ENCODE results near the gene UCHL3. TPM values are rescaled to one million over a fixed set of nuclear protein-coding genes. Genes with fewer than 3 reads are reported as not detected.

The UCHL3 gene
- 24.2 and 44.6 TPM in 2 replicates for total RNA-seq (ENCODE audit: low replicate concordance)

DNA sequence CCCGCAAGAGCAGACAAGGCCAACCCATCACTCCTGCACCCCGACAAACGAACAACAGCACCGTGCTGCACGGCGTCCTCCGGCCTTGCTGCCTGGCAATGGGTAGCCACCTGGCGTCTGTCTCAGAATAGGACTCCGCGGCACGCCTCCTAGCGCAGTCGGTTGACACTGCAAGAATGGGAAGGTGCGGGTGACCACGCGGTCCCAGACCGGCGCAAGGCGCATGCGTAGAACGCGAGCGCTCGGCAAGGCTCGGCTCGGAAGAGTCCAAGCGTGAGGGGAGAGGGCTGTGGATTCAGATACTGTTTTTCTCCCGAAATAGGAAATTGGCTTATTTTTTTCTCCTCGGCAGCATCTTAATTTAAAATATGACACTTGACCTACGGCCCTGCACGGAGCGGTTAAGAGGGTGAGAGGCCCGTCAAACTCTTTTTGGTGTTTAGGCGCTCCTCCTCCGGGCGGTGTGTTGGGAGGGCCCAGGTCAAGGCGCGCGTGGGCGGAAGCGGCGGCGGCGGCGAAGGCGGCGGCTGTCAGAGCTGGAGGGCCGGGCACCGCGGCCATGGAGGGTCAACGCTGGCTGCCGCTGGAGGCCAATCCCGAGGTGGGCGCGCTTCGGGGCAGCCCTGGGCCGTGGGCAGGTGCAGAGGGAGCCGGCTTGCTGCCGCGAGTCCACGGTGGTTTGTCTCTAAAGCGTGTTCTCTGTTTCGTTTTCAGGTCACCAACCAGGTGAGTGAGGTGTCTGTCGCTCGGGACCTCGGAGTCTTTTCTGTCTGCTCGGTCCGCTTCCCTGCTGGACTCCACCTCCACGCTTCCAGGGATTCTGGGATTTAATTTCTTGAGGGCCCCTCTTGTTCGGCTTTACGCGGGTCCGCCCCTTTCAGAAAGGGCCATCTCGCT is at the start of gene UCHL3:
Gene UCHL3, plus strand, starts transcription at position 530 of the 897 bp plus-strand sequence. Its CDS starts 30 bp downstream, at position 560.
- peaks cover 15% of the 10 kb centered on the region for H3K4me1 Mint-ChIP-seq
- peak within 1 kb of the TSS; percentile 83 for H3K4me3 ChIP-seq
- no peaks in the 10 kb centered on the region for H4K20me1 ChIP-seq (ENCODE audit: low read depth)
- H3K9ac ChIP-seq = peak within 1 kb of the TSS; percentile 77
- H3K4me1 ChIP-seq = peaks cover 11% of the 10 kb centered on the region
- no peaks in the 10 kb centered on the region for H3K36me3 ChIP-seq
- peak within 1 kb of the TSS; percentile 100 for H2AFZ ChIP-seq (replicated peaks)
- TF ChIP-seq EZH2phosphoT487 (IDR thresholded peaks at IDR 0.05) (no peak), EZH2 (IDR thresholded peaks at IDR 0.05) (peak; percentile 31)
- TF ChIP-seq, protein P1, sequence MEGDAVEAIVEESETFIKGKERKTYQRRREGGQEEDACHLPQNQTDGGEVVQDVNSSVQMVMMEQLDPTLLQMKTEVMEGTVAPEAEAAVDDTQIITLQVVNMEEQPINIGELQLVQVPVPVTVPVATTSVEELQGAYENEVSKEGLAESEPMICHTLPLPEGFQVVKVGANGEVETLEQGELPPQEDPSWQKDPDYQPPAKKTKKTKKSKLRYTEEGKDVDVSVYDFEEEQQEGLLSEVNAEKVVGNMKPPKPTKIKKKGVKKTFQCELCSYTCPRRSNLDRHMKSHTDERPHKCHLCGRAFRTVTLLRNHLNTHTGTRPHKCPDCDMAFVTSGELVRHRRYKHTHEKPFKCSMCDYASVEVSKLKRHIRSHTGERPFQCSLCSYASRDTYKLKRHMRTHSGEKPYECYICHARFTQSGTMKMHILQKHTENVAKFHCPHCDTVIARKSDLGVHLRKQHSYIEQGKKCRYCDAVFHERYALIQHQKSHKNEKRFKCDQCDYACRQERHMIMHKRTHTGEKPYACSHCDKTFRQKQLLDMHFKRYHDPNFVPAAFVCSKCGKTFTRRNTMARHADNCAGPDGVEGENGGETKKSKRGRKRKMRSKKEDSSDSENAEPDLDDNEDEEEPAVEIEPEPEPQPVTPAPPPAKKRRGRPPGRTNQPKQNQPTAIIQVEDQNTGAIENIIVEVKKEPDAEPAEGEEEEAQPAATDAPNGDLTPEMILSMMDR (IDR thresholded peaks at IDR 0.05) = peak; percentile 77
- H3K27ac ChIP-seq = peak within 1 kb of the TSS; percentile 86
- H3K4me2 ChIP-seq = peak within 1 kb of the TSS; percentile 82
- H3K4me3 Mint-ChIP-seq = peak within 1 kb of the TSS; percentile 95
- no peaks in the 10 kb centered on the region for H3K9me3 ChIP-seq (ENCODE audit: low read depth)
- H3K9me3 Mint-ChIP-seq = no peaks in the 10 kb centered on the region
- DNase-seq (ENCODE audit: low spot score) = peak; percentile 99
- H3K36me3 Mint-ChIP-seq = peaks cover 3% of the 10 kb centered on the region
- H3K27ac Mint-ChIP-seq = peak within 1 kb of the TSS; percentile 100
- no peaks in the 10 kb centered on the region for H3K27me3 ChIP-seq
- H3F3A ChIP-seq (ENCODE audit: low read depth) = peaks cover 3% of the 10 kb centered on the region
- H3K27me3 Mint-ChIP-seq (ENCODE audit: insufficient read depth, low read depth) = no peaks in the 10 kb centered on the region
- H3K79me2 ChIP-seq (ENCODE audit: low read depth) = peaks cover 29% of the 10 kb centered on the region

DNA sequence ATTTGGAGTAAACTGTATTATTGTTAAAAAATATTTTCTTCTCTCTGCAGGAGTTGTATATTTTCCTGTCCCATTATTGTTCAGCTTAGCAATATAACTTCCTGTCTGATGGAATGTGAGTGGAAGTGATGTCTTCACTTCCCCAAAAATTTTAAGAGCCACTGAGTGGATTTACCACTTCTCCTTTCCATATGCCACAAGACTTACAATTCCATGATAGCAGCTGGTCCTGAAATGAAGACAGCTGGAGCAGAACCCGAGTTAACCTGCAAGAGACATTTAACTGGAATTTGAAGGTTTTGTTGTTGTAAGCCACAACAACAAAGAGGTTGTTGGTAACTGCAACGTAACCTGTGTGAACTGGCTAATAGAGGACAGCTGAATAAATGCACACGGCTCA is 44.3 kb upstream of the UCHL3 start:
- no peaks in the 10 kb centered on the region for H3K4me1 ChIP-seq
- no peaks in the 10 kb centered on the region for H3K36me3 ChIP-seq
- H3K27me3 Mint-ChIP-seq (ENCODE audit: insufficient read depth, low read depth) = peaks cover 3% of the 10 kb centered on the region
- no peaks in the 10 kb centered on the region for H3K27me3 ChIP-seq
- no peak for DNase-seq (ENCODE audit: low spot score)
- no peak overlapping the region for H3K9ac ChIP-seq
- TF ChIP-seq EZH2phosphoT487 (IDR thresholded peaks at IDR 0.05) (no peak), EZH2 (IDR thresholded peaks at IDR 0.05) (no peak)
- TF ChIP-seq, protein P1 (IDR thresholded peaks at IDR 0.05) = no peak
- no peak overlapping the region for H3K4me3 ChIP-seq
- H3K79me2 ChIP-seq (ENCODE audit: low read depth) = no peaks in the 10 kb centered on the region
- H4K20me1 ChIP-seq (ENCODE audit: low read depth) = no peaks in the 10 kb centered on the region
- H3K36me3 Mint-ChIP-seq = no peaks in the 10 kb centered on the region
- H3K9me3 ChIP-seq (ENCODE audit: low read depth) = no peaks in the 10 kb centered on the region
- H3K27ac ChIP-seq = no peak overlapping the region
- H3K27ac Mint-ChIP-seq = no peak overlapping the region
- no peak overlapping the region for H3K4me2 ChIP-seq
- no peak overlapping the region for H2AFZ ChIP-seq (replicated peaks)
- H3K4me1 Mint-ChIP-seq = no peaks in the 10 kb centered on the region
- H3K9me3 Mint-ChIP-seq = no peaks in the 10 kb centered on the region
- H3F3A ChIP-seq (ENCODE audit: low read depth) = no peaks in the 10 kb centered on the region
- no peak overlapping the region for H3K4me3 Mint-ChIP-seq

DNA sequence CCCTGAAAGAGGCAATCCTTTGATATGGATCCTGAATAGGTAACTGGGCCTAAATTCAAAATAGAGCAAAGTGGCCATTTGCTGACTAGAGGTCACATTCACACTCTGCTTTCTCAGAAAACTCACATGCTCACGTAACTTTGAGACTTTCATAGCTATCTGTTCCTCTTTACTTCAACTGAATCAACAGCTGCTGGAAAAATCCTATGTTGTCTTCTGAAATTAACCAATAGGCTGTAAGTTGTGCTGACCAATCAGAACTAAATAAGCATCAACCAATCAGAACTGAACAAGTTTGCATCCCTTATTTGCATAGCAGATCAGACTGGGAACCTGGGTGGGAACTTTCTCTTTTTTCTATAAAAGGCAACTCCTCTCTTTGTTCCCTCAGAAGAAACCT is 43.6 kb upstream of the UCHL3 start:
- Mint-ChIP-seq H3K27me3 (ENCODE audit: insufficient read depth, low read depth) (peaks cover 3% of the 10 kb centered on the region), H3K36me3 (no peaks in the 10 kb centered on the region), H3K4me3 (no peak overlapping the region), H3K4me1 (no peaks in the 10 kb centered on the region), H3K9me3 (no peaks in the 10 kb centered on the region), H3K27ac (no peak overlapping the region)
- Histone ChIP-seq H2AFZ (replicated peaks) (no peak overlapping the region), H3K9me3 (ENCODE audit: low read depth) (no peaks in the 10 kb centered on the region), H3K79me2 (ENCODE audit: low read depth) (no peaks in the 10 kb centered on the region), H4K20me1 (ENCODE audit: low read depth) (no peaks in the 10 kb centered on the region), H3K9ac (no peak overlapping the region), H3K4me2 (no peak overlapping the region), H3K4me3 (no peak overlapping the region), H3K4me1 (no peaks in the 10 kb centered on the region), H3K27ac (no peak overlapping the region), H3K36me3 (no peaks in the 10 kb centered on the region), H3F3A (ENCODE audit: low read depth) (no peaks in the 10 kb centered on the region), H3K27me3 (no peaks in the 10 kb centered on the region)
- no peak for TF ChIP-seq EZH2phosphoT487 (IDR thresholded peaks at IDR 0.05)
- TF ChIP-seq, protein P1 (IDR thresholded peaks at IDR 0.05) = no peak
- DNase-seq (ENCODE audit: low spot score) = no peak

All from neural progenitor cell (in vitro differentiated cells).